HuH-7.5 (cell line): ENCODE measurements around the gene FAM107B.

Source experiments
- DNase-seq: peaks from one replicate; pipeline ENCODE4 v3.0.0; 2011; ENCODE audit warnings: low spot score

Gene FAM107B

DNA sequence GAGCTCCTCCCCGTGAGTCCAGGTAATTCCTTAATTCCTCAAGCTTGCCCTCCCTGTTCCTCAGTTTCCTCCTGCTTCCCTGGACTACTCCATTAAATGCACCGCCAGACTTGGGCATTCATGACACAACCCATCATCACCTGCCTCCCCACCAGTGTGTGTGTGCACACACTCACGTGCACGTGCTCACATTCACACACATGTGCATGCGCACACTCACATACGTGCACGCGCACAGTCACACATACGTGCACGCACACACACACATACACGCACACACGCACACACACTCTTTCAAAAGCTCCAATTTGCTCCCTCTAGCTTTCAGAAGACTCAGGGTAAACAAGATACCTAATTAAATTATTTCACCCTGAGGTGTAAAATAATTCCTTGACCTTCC is 216.7 kb downstream of the FAM107B start:
- no peak for DNase-seq

DNA sequence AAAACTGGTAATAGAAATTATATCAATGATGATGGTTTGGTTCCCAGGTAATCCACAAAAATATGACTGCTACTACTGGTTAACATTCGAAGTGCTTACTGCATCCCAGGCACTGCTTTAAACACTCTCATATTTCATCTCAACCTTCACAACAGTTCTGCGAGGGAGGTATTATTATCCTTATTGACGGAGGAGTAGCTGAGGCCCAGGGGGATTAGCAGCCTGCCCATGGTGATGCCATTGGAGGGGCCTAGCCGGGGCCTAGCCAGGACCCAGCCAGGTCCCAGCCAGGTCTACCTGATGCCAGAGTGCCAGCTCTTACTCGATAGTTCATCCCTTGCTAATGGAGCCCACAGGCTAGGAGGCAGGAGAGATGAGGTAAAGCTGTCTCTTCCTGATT is 217.1 kb downstream of the FAM107B start:
- no peak for DNase-seq

DNA sequence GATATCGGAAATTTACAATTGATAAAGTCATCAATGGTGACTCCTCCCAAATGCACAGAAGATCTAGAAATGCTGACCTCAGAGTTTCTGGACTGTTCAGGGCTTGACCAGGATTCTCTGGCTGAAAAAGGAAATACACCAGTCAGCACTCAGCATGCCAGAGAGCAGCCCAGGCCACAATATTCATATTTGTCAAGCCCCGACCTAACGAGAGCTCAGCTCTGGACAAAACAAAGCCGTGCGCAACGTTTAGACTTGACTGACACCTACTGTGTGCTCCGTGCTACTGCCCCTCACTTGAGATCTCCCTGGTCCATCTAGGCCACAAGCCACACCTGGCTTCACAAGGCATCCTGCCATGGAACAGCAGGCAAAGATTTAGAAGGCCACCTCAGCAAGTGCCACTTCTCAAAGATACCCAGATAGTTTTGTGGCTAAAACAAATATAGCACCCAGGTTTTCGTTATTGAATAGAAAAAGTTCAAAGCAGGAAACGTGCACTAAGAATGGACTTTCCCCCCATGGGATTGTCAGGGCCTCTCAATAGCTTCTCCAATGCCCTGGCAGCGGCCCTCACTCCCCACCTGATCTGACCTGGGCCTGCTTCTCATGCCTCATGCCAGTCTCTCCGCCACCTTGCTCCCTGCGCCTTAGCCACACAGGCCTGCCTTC is 218.3 kb downstream of the FAM107B start:
- DNase-seq = no peak

DNA sequence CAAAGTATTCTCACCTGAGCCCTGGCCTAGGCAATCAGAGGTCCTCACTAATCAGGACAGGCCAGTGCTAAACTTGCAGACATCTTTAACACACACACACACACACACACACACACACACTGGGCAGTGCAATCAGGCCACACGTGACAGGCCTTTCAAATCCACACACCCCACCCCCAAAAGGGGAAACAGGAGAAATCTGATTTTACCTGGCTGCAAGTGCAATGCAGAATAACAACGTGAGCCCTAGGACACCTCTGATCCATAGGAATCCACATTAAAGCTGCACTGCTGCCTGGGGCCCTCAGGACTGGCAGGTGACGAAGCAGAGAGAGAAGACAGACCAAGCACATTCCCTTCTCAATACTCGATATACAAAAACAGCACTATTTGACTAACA is 218.9 kb downstream of the FAM107B start:
- DNase-seq = no peak

DNA sequence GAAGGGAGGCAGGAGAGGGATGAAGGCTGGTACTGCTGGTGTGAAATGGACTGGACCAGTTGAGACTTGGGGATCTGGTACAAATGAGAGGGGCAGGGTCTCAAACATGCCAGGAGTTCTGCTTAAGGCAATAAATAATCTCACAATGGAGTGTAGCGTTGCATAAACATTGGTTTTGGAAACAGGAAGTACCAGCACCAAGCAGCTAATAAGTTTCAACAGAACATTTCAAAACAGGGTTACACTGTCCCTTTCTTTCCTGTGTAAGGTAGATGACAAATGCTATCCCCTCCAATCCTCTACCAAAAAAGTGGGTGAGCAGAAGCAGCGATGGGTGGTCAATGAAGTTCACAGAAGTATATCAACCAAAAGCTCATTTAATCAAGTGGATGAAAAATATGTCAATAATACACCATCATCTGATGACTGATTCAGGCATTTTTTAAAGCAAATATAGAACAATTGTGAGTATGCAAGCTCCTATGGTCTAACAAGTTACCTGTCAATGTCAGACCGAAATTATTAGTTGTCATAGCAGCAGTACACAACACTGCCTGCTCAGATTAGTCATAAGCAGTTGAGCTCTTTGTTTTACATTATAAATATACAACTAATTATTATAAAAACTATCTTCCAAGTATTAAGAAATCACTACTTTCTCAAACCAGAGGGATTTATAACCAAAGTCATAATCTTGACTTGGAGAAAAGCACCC is 220.0 kb downstream of the FAM107B start:
- DNase-seq = no peak

DNA sequence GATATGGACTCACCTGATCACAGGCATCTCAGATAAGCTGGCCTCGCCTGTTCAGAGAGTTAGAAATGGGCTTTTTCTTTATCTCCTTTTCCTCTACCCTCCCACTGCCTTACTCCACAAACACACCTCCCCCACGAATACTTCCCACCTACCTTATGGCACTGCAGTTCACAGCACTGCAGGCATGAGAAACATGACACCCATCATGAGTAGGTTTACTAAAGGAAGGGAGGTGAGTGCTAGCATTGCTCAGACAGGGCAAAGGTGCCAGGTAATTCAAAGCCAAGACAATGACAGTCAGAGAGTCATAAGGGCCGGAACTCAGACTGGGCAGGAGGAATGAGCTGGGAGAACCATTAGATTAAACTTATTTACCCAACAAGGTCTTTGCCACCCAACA is 220.6 kb downstream of the FAM107B start:
- DNase-seq = no peak

DNA sequence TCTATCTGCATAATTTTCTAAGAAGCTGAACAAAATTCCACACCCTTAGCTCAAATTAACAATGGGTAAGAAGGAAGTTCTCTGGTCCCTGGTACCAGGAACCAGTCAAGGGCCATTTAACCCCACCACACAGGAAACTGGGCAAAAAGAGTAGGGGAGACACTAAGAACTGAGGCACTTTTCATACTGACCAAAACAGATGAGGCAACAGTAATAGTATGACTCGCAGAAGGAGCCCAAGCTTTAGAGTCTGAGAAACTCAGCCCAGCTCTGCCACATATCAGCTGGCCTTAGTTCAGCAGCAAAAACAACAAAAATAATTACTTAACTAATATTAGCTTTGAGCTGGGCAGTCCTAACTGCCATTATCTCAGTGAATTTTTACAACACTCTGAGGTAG is 221.2 kb downstream of the FAM107B start:
- DNase-seq = no peak

DNA sequence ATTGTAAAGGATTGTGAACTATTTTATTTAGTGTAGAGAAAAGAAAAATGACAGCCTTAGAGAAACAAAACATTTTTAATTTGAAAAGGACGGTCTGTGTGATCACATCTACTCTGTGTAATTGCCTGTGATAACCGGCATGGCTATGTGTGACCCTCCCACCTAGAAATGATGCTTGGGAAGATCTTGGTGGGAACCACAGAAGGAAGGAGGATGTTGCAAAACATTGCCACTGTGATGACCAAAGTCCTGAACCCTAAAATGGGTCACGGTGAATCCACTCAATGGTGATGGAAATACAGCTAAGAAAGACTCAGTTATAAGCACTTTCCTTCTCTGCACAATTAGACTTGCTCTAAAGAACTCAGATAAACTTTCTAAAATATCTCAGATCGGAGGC is 222.7 kb downstream of the FAM107B start:
- DNase-seq = no peak

DNA sequence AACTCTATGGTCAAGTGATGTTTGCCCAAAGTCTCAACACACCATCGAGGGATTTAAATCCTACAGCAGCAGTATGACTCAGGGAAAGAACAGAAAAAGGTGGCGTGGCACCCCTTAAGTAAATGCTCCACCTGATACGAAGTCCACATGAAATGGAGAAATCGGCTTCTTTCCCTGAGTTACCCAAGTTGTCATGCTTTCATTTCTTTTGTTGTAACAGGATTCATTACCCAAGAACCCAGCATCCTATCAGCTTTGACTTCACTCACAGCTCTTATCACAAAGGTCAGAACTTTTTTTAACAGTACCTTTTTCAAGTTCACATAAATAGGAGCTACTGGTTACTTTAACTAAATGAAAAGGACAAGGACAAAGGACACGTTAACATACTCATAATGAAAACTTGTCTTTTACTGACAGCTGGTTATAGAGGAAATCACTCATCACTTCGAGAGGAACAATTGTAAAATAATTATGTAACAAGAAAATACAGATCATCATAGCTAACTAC is 224.2 kb downstream of the FAM107B start:
- peak; percentile 31 for DNase-seq

DNA sequence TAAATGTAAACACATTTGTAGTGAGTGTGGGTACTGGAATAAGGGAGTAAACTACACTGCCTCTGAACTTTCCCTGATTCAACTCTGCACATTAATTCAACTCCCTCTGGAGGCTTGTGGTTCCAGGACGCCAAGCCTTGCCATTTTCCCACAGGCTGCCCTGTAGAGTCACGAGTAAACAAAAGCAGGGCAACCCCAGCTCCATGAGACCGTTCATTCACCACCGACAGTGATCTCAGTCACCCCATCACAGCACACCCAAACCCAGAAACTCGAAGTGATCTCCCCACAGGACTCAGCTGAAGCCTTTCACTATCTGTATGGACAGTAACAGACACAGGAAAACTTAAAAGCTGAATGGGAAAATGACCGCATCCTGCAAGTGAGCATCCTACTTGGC is 225.2 kb downstream of the FAM107B start:
- no peak for DNase-seq

DNA sequence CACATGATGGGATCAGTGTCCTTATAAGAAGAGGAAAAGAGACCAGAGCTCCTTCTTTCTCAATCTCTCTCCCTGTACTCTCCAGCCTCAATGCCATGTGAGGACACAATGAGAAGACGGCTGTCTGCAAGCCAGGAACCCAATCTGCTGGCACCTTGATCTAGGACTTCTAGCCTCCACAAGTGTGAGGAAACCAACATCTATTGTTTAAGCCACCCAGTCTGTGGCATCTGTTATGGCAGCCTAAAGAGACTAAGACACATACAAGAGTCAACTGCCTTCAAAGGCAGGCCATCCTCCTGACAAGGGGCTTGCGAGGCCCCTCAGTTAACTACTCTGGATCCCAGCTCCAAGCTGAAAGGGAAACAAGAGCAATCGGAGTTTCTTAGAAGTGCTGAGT is 225.7 kb downstream of the FAM107B start:
- no peak for DNase-seq

DNA sequence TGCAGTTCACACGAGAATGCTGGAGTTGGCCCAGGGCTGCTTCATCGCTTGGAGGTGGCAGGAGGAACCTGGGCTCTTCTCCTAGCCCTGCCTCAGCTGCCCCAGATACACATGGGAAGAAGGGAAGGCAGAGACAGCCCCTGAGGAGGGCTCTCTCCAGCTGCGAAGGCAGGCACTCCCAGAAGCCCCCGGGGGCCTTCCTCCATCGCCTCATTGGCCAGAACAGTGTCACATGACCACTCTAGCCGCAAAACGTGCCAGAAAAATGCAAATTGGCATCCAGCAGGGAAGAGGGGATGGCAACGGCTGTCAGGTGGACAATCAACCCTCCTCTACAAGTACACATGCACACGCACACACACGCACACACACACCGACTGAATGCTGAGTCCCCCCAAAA is 226.2 kb downstream of the FAM107B start:
- no peak for DNase-seq

DNA sequence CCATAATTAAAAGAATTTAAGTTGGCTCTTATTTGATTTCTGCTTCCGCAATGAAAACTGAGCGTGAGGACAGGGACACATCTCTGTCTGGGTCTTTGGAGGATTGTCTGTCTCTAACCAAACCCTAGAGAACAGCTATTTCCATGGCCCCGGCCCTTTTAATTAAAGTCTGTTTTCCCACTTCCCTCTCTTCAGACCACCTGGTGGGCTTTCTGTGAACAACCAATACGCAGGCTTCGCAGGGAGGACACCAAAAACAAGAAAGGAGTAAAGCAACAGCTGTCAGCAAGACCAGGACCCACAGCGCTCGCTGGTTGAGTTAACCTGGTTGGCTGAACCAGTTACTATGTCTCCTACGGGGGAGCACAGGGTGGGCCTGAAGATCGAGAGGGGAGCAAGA is 226.9 kb downstream of the FAM107B start:
- no peak for DNase-seq

DNA sequence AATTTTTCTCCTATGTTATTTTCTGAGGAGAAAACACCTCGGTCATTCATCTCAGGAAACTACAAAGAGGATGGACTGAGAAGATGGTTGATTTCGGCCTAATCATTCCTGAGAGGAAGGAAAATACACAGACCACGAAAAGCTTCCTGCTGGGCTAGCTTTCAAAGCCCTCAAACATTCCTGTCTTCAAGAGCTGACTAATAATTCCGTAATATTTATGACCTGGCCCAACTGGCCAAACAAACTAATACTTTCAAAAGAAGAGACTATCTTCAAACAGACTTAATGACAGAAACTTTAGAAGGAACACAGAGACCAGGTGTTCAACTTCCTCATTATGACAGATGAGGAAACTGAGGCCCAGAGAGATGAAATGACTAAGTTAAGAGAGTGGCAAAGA is 228.9 kb downstream of the FAM107B start:
- DNase-seq = no peak

DNA sequence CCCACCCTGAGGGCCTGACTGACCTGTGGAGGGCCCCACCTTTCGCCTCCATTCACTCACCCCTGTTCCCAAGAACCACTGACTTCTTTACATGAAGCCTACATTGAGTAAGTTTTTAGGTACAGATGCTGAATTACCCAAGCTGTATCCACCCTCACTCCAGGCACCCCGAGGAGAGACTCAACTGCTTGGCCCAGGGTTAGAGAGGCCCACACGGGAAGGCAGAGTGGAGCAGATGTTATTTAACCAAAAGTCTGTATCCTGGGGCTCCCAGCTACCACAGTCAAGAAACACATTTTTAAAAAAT is 230.8 kb downstream of the FAM107B start:
- no peak for DNase-seq

DNA sequence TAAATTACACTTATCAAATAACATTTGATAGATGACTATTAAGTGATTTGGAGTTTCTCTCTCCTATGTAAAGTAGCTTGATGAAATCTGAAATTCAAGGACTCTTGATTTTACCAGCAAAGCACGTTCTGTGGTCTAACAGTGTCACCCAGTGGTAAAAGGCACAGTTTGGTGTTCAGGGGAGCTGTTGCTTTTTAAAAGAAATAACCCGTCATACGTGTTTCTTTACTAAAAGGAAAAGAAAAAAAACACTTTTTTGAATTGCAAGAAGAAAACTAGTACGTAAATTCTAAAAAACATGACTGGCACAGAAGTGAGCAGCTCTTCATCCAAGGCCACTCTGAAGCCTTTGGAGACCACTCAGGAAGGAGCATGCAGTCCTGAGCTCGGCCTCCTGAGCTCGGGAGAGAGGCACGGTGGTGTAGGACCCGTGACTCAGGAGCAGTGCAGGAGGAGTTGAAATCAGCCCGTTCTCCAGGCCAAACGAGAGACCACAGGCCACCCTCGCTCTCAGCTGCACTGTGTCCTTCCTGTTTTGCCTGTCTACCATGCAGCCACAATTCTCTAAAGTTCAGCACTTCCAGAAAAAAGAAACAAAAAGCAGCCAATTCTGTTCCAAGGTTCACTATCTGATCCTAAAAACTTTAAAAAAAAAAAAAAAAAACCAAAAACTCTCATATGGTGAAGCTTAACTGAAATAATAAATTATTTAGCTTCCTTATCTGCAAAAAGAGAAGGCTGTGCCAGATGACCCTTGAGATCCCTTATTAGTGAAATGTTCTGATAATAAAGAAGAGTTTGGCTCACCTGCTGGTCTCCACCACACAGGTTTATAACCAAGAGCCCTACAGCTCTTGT is 231.4 kb downstream of the FAM107B start:
- DNase-seq = no peak

DNA sequence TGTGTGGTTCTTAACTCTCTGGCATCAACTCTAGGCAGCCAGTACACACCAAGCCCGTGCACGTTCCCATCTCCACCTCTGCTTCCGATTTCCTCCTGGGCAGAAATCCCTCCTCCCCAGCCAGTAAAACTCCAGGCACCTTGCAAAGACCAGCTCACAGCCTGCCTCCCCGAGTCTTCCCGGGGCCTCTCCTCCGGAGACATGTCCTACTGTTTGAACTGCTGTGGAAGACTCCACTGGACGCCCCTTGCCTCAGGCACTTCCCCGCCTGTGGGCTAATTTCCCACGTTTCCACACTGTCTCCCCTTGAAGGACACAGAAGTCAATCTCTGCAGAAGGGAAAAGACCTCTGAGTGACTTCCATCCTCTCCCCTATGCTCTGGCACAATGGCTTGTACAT is 233.3 kb downstream of the FAM107B start:
- no peak for DNase-seq

DNA sequence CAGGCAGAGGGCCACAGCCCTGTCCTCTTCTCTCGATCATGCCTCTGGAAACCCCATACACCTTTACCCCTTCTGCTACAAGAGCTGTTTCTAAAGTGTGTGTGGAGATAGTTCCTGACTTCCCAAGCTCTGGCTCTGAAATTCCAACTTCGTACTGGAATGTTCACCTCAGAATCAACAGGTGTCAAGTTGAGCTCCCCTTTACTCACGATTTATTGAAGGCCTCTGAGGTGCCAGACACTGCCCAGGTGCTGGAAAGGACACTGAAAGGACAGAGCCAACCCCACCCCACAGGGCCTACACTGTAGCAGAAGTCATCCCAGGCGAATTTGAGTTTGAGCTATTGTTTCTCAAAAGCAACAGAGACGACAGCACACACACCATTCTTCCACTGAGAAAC is 234.1 kb downstream of the FAM107B start:
- DNase-seq = no peak

DNA sequence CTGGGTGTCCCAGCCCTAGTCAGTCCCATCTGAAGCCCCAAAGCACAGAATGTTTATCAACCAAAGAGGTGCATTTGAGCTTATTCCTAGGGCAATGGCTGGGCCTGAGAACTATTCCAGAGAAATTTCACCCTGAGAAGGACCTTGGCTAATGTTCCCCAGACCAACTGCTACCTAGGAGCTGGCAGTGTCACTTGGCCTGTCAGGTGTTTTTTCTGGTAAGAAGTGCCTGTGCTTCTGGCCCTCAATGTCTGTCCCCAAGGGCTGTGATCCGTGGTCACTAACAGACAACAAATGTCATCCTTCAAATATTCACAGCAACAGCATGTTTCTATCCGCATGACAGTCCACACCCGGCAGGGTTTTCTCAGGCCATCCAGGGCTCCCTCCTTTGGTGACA is 234.6 kb downstream of the FAM107B start:
- no peak for DNase-seq

DNA sequence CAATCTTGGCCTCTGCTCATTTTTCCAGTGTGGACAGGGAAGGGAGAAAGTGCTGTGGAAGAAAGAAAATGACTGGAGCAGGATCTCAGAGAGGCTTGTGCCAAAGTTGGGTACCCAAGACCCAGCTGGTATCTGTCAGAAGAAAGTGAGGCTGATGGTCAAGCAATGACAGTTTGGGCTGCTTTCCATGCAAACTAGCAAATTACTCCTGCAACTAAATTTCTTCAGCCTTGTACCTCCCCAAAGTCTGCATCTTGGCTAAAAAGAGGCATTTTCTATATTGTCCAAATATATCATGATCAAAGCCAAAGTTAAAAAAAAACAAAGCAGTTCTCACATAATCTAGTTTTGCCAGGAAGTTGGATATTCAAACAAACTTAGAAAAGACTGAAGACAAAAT is 235.5 kb downstream of the FAM107B start:
- no peak for DNase-seq

DNA sequence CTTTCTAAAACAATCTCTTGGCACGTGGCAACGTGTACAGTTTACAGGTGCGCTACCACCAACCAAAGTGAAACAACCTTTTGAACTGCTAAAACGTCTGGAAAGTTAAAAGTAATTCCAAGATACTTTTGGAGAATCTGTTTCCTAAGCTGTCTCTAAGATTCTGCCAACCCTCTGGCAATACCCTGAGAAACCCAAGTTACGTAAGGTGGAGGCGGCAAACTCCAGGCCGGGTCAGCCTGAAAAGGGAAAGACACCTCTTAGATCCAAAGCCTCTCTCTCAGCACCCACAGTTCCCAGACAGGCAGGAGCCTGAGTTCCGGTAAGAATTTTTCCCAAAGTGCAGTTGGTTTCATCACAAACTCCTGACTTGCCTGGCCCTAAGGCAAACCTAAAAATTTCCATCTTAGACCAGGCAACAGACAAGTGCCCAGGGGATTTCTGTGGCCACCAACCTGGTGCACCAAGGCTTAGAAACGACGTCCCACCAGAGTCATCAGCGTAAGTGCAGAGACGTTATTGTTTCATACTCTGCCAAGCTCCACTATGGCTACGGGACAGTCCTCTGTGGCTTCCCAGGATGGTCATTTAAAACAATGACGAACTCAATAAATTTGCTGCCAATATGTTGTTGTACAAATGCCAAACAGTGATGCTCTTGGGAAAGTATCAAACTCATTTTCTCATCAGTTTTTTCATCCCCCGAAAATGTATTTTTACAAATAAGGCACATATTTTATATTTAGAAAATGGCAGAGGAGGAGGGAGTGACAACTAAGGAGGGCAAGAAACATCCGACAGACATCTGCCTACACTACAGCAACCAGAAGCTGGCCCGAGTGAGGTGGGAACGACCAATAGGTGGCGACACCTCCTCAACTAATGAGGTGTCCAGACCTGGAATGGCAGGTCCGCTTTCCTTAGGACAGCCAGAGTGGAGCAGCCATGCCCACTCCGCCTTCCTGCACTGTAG is 238.2 kb downstream of the FAM107B start:
- peak; percentile 44 for DNase-seq
